ENCODE data around the gene CEP131.

Gene CEP131

GRCh38 chr17:81173052-81173761, 49.6 kb downstream of the CEP131 start:
- no peak overlapping the region for H4K91ac ChIP-seq (ENCODE audit: low read length)

DNA sequence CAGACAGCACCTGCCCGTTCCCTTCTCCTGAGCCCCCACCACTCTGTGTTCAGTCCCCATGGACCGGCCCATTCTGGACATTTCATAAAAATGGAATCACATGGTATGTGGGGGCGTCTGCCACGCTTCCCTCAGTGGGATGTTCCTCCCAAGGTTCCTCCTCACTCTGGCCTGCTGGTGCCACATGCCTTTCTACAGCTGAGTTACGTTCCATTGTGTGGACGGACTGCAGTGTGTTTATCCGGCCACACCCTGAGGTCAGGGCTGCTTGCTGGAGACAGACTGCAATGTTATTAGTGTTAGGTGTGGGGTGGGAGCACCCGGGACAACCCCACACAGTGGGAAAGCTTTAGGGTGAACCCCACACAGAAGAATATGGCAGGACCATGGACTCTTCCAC, 50.8 kb downstream of the CEP131 start:
- Histone ChIP-seq H3K79me1 (replicated peaks; ENCODE audit: low read length, poor library complexity, severe bottlenecking) (no peaks in the 10 kb centered on the region), H2BK15ac (ENCODE audit: low read depth, poor library complexity, severe bottlenecking) (no peak overlapping the region), H3K36me3 (ENCODE audit: control insufficient read depth in 1 of 2, insufficient read depth in 2 of 2, low read depth in 1 of 2, low read length in 2 of 2) (no peaks in the 10 kb centered on the region), H3K18ac (ENCODE audit: low read depth in 1 of 2, low read length in 2 of 2) (no peak overlapping the region), H3K4me1 (ENCODE audit: control insufficient read depth, insufficient read depth, low read depth, low read length) (peaks cover 2% of the 10 kb centered on the region), H2AK5ac (ENCODE audit: low read length, severe bottlenecking) (no peak overlapping the region), H2AFZ (ENCODE audit: low read depth, low read length) (no peak overlapping the region), H3K27me3 (ENCODE audit: control insufficient read depth in 1 of 2, insufficient read depth in 1 of 2, low read length in 2 of 2) (peaks cover 21 to 34% of the 10 kb centered on the region in 2 experiments), H3K27ac (ENCODE audit: low read length, poor library complexity, severe bottlenecking) (no peak overlapping the region), H3K23ac (ENCODE audit: low read length in 2 of 2) (no peak overlapping the region), H3K4me2 (ENCODE audit: low read length, poor library complexity, severe bottlenecking) (no peak overlapping the region), H3K4ac (ENCODE audit: low read depth in 1 of 2, low read length in 2 of 2) (no peak overlapping the region), H4K8ac (ENCODE audit: low read length) (no peak overlapping the region), H3K4me3 (ENCODE audit: insufficient read depth in 1 of 2, low read depth in 1 of 2, low read length in 2 of 2) (no peak overlapping the region), H4K91ac (ENCODE audit: low read length) (no peak overlapping the region), H2BK12ac (ENCODE audit: low read length in 2 of 2) (no peak overlapping the region), H3K9ac (ENCODE audit: low read length) (no peak overlapping the region), H3K14ac (ENCODE audit: low read length in 2 of 2) (no peak overlapping the region), H2BK5ac (ENCODE audit: low read depth, low read length, poor library complexity, severe bottlenecking) (no peak overlapping the region), H3K9me3 (ENCODE audit: control insufficient read depth, low read length) (peaks cover 6% of the 10 kb centered on the region), H2BK120ac (ENCODE audit: low read depth, low read length) (no peak overlapping the region)
- WGBS, result 83% methylated on average over 8 of the region's 8 CpGs
- DNase-seq, result no peak

More at GRCh38 chr17:81173052-81173761, 49.6 kb downstream of the CEP131 start:
- H2BK15ac ChIP-seq (ENCODE audit: low read depth, poor library complexity, severe bottlenecking), result no peak overlapping the region
- no peak overlapping the region for H3K4ac ChIP-seq (ENCODE audit: low read depth in 1 of 2, low read length in 2 of 2)
- no peak overlapping the region for H3K23ac ChIP-seq (ENCODE audit: low read length in 2 of 2)
- WGBS, result 91% methylated on average over 11 of the region's 11 CpGs
- no peak overlapping the region for H3K4me3 ChIP-seq (ENCODE audit: insufficient read depth in 1 of 2, low read depth in 1 of 2, low read length in 2 of 2)
- no peak overlapping the region for H3K27ac ChIP-seq (ENCODE audit: low read length, poor library complexity, severe bottlenecking)
- no peak overlapping the region for H3K4me2 ChIP-seq (ENCODE audit: low read length, poor library complexity, severe bottlenecking)
- peaks cover 8 to 21% of the 10 kb centered on the region in 2 experiments for H3K27me3 ChIP-seq (ENCODE audit: control insufficient read depth in 1 of 2, insufficient read depth in 1 of 2, low read length in 2 of 2)
- H2BK120ac ChIP-seq (ENCODE audit: low read depth, low read length), result no peak overlapping the region
- no peak overlapping the region for H2AK5ac ChIP-seq (ENCODE audit: low read length, severe bottlenecking)
- H3K4me1 ChIP-seq (ENCODE audit: control insufficient read depth, insufficient read depth, low read depth, low read length), result peaks cover 2% of the 10 kb centered on the region
- no peaks in the 10 kb centered on the region for H3K79me1 ChIP-seq (replicated peaks; ENCODE audit: low read length, poor library complexity, severe bottlenecking)
- no peak overlapping the region for H2AFZ ChIP-seq (ENCODE audit: low read depth, low read length)
- H4K8ac ChIP-seq (ENCODE audit: low read length), result no peak overlapping the region
- H2BK12ac ChIP-seq (ENCODE audit: low read length in 2 of 2), result no peak overlapping the region
- peaks cover 6% of the 10 kb centered on the region for H3K9me3 ChIP-seq (ENCODE audit: control insufficient read depth, low read length)
- H3K36me3 ChIP-seq (ENCODE audit: control insufficient read depth in 1 of 2, insufficient read depth in 2 of 2, low read depth in 1 of 2, low read length in 2 of 2), result no peaks in the 10 kb centered on the region
- H3K14ac ChIP-seq (ENCODE audit: low read length in 2 of 2), result no peak overlapping the region
- H3K9ac ChIP-seq (ENCODE audit: low read length), result no peak overlapping the region
- H3K18ac ChIP-seq (ENCODE audit: low read depth in 1 of 2, low read length in 2 of 2), result no peak overlapping the region
- H2BK5ac ChIP-seq (ENCODE audit: low read depth, low read length, poor library complexity, severe bottlenecking), result no peak overlapping the region
- DNase-seq, result no peak

DNA sequence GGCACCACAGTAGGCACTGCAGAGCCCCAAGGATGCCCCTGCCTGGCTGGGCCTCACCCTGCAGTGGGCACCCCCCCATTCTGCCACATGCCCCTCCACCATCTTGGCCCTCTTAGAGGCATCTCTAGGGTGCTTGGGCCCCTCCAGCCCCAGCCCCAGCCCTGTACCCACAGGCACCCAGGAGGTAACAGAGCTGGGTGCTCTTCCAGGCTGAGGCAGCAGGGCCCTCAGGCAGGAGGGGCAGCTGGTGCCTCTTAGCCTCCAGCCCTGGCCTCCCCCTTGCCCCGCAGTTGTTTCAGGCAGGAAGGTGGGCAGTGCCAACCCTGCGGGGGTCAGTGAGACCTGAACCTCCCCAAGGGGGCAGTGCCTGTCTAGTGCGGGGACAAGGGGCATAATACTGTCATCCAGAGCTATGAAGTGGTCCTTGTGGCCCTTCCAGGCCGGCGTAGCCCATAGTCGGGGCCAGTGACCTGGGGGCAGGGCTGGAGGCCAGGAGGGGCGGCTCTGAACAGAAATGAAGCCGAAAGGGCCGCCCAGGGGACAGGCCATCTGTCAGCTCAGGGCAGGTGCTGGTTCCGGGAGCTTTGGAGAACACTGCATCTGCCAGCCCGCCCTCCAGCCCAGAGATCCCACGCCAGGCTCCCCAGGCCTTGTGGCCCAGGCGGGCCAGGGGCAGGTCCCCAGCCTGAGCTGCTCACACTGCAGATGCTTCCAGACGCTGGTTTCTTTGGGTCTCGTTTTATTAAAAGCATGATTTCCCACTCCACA, 51.9 kb downstream of the CEP131 start:
- H3K4me1 ChIP-seq (ENCODE audit: control insufficient read depth, insufficient read depth, low read depth, low read length), result peaks cover 3% of the 10 kb centered on the region
- H2BK5ac ChIP-seq (ENCODE audit: low read depth, low read length, poor library complexity, severe bottlenecking), result no peak overlapping the region
- no peak for DNase-seq
- no peak overlapping the region for H3K4me3 ChIP-seq (ENCODE audit: insufficient read depth in 1 of 2, low read depth in 1 of 2, low read length in 2 of 2)
- peak overlapping the region; percentile 62 for H2BK15ac ChIP-seq (ENCODE audit: low read depth, poor library complexity, severe bottlenecking)
- no peak overlapping the region for H4K8ac ChIP-seq (ENCODE audit: low read length)
- 92% methylated on average over 15 of the region's 15 CpGs for WGBS
- peak overlapping the region; percentile 28 for H4K91ac ChIP-seq (ENCODE audit: low read length)
- peaks cover 27 to 39% of the 10 kb centered on the region in 2 experiments for H3K27me3 ChIP-seq (ENCODE audit: control insufficient read depth in 1 of 2, insufficient read depth in 1 of 2, low read length in 2 of 2)
- no peak overlapping the region for H3K4ac ChIP-seq (ENCODE audit: low read depth in 1 of 2, low read length in 2 of 2)
- H3K23ac ChIP-seq (ENCODE audit: low read length in 2 of 2), result no peak overlapping the region
- no peak overlapping the region for H3K18ac ChIP-seq (ENCODE audit: low read depth in 1 of 2, low read length in 2 of 2)
- no peaks in the 10 kb centered on the region for H3K36me3 ChIP-seq (ENCODE audit: control insufficient read depth in 1 of 2, insufficient read depth in 2 of 2, low read depth in 1 of 2, low read length in 2 of 2)
- H2AFZ ChIP-seq (ENCODE audit: low read depth, low read length), result no peak overlapping the region
- no peak overlapping the region for H2BK12ac ChIP-seq (ENCODE audit: low read length in 2 of 2)
- H3K27ac ChIP-seq (ENCODE audit: low read length, poor library complexity, severe bottlenecking), result no peak overlapping the region
- H2BK120ac ChIP-seq (ENCODE audit: low read depth, low read length), result no peak overlapping the region
- no peaks in the 10 kb centered on the region for H3K79me1 ChIP-seq (replicated peaks; ENCODE audit: low read length, poor library complexity, severe bottlenecking)
- H3K9ac ChIP-seq (ENCODE audit: low read length), result no peak overlapping the region
- H3K4me2 ChIP-seq (ENCODE audit: low read length, poor library complexity, severe bottlenecking), result no peak overlapping the region
- H3K9me3 ChIP-seq (ENCODE audit: control insufficient read depth, low read length), result peaks cover 6% of the 10 kb centered on the region
- no peak overlapping the region for H3K14ac ChIP-seq (ENCODE audit: low read length in 2 of 2)
- no peak overlapping the region for H2AK5ac ChIP-seq (ENCODE audit: low read length, severe bottlenecking)

GRCh38 chr17:81169870-81170309, 52.9 kb downstream of the CEP131 start:
- 76% methylated on average over 3 of the region's 3 CpGs for WGBS
- no peak overlapping the region for H3K23ac ChIP-seq (ENCODE audit: low read length in 2 of 2)
- no peak for DNase-seq
- no peak overlapping the region for H2AFZ ChIP-seq (ENCODE audit: low read depth, low read length)
- no peak overlapping the region for H3K4me3 ChIP-seq (ENCODE audit: insufficient read depth in 1 of 2, low read depth in 1 of 2, low read length in 2 of 2)
- no peak overlapping the region for H2AK5ac ChIP-seq (ENCODE audit: low read length, severe bottlenecking)
- no peak overlapping the region for H2BK120ac ChIP-seq (ENCODE audit: low read depth, low read length)
- no peak overlapping the region for H2BK5ac ChIP-seq (ENCODE audit: low read depth, low read length, poor library complexity, severe bottlenecking)
- peak overlapping the region in 1 of 2 experiments; percentile 21 for H3K14ac ChIP-seq (ENCODE audit: low read length in 2 of 2)
- no peak overlapping the region for H3K18ac ChIP-seq (ENCODE audit: low read depth in 1 of 2, low read length in 2 of 2)
- peak overlapping the region; percentile 0 for H4K8ac ChIP-seq (ENCODE audit: low read length)
- no peaks in the 10 kb centered on the region for H3K36me3 ChIP-seq (ENCODE audit: control insufficient read depth in 1 of 2, insufficient read depth in 2 of 2, low read depth in 1 of 2, low read length in 2 of 2)
- H3K27me3 ChIP-seq (ENCODE audit: control insufficient read depth in 1 of 2, insufficient read depth in 1 of 2, low read length in 2 of 2), result peaks cover 35 to 48% of the 10 kb centered on the region in 2 experiments
- H3K4me1 ChIP-seq (ENCODE audit: control insufficient read depth, insufficient read depth, low read depth, low read length), result peaks cover 8% of the 10 kb centered on the region
- no peak overlapping the region for H3K27ac ChIP-seq (ENCODE audit: low read length, poor library complexity, severe bottlenecking)
- no peak overlapping the region for H2BK12ac ChIP-seq (ENCODE audit: low read length in 2 of 2)
- no peaks in the 10 kb centered on the region for H3K79me1 ChIP-seq (replicated peaks; ENCODE audit: low read length, poor library complexity, severe bottlenecking)
- no peaks in the 10 kb centered on the region for H3K9me3 ChIP-seq (ENCODE audit: control insufficient read depth, low read length)
- no peak overlapping the region for H3K4me2 ChIP-seq (ENCODE audit: low read length, poor library complexity, severe bottlenecking)
- no peak overlapping the region for H3K4ac ChIP-seq (ENCODE audit: low read depth in 1 of 2, low read length in 2 of 2)
- H2BK15ac ChIP-seq (ENCODE audit: low read depth, poor library complexity, severe bottlenecking), result no peak overlapping the region
- no peak overlapping the region for H3K9ac ChIP-seq (ENCODE audit: low read length)
- peak overlapping the region; percentile 21 for H4K91ac ChIP-seq (ENCODE audit: low read length)
